ENCODE measurements around the gene COL19A1.

COL19A1 gene

GRCh38 chr6:70151616-70152015 is 285.3 kb downstream of the COL19A1 start:
- Histone ChIP-seq H3K9ac (ENCODE audit: low read depth, low read length, poor library complexity, severe bottlenecking) (no peak overlapping the region), H3K4me2 (ENCODE audit: low read depth, low read length, poor library complexity, severe bottlenecking) (no peak overlapping the region), H3K4me1 (ENCODE audit: insufficient read depth, low read length, poor library complexity, severe bottlenecking) (no peaks in the 10 kb centered on the region), H3K27me3 (ENCODE audit: insufficient read depth, low read length, poor library complexity, severe bottlenecking) (no peaks in the 10 kb centered on the region), H4K20me1 (ENCODE audit: insufficient read depth, low read length, poor library complexity, severe bottlenecking) (no peaks in the 10 kb centered on the region), H3K4me3 (ENCODE audit: low read length, poor library complexity, severe bottlenecking) (no peak overlapping the region), H3K9me2 (replicated peaks; ENCODE audit: low read depth, low read length) (no peaks in the 10 kb centered on the region), H3K36me3 (ENCODE audit: insufficient read depth, low read length) (no peaks in the 10 kb centered on the region), H3K9me3 (ENCODE audit: insufficient read depth, low read depth, low read length) (no peaks in the 10 kb centered on the region), H2AFZ (ENCODE audit: low read length) (no peak overlapping the region), H3F3A (ENCODE audit: low read depth) (no peaks in the 10 kb centered on the region), H3K79me2 (ENCODE audit: insufficient read depth, low read length) (no peaks in the 10 kb centered on the region)
- no peak for TF ChIP-seq CTCF (conservative IDR thresholded peaks at IDR 0.05; ENCODE audit: low read length)
- TF ChIP-seq EZH2phosphoT487 (IDR thresholded peaks at IDR 0.05; ENCODE audit: borderline replicate concordance): no peak

GRCh38 chr6:70152786-70153185 is 286.4 kb downstream of the COL19A1 start:
- Histone ChIP-seq H3K36me3 (ENCODE audit: insufficient read depth, low read length) (no peaks in the 10 kb centered on the region), H3K9me2 (replicated peaks; ENCODE audit: low read depth, low read length) (no peaks in the 10 kb centered on the region), H3K79me2 (ENCODE audit: insufficient read depth, low read length) (no peaks in the 10 kb centered on the region), H3K4me2 (ENCODE audit: low read depth, low read length, poor library complexity, severe bottlenecking) (no peak overlapping the region), H3K4me1 (ENCODE audit: insufficient read depth, low read length, poor library complexity, severe bottlenecking) (no peaks in the 10 kb centered on the region), H3K9ac (ENCODE audit: low read depth, low read length, poor library complexity, severe bottlenecking) (no peak overlapping the region), H3K9me3 (ENCODE audit: insufficient read depth, low read depth, low read length) (no peaks in the 10 kb centered on the region), H3K27me3 (ENCODE audit: insufficient read depth, low read length, poor library complexity, severe bottlenecking) (no peaks in the 10 kb centered on the region), H2AFZ (ENCODE audit: low read length) (no peak overlapping the region), H3F3A (ENCODE audit: low read depth) (no peaks in the 10 kb centered on the region), H3K4me3 (ENCODE audit: low read length, poor library complexity, severe bottlenecking) (no peak overlapping the region), H4K20me1 (ENCODE audit: insufficient read depth, low read length, poor library complexity, severe bottlenecking) (no peaks in the 10 kb centered on the region)
- TF ChIP-seq CTCF (conservative IDR thresholded peaks at IDR 0.05; ENCODE audit: low read length) (no peak), EZH2phosphoT487 (IDR thresholded peaks at IDR 0.05; ENCODE audit: borderline replicate concordance) (no peak)

- Histone ChIP-seq H3F3A (ENCODE audit: low read depth) (no peaks in the 10 kb centered on the region), H3K9me2 (replicated peaks; ENCODE audit: low read depth, low read length) (no peaks in the 10 kb centered on the region), H3K36me3 (ENCODE audit: insufficient read depth, low read length) (no peaks in the 10 kb centered on the region), H3K4me1 (ENCODE audit: insufficient read depth, low read length, poor library complexity, severe bottlenecking) (no peaks in the 10 kb centered on the region), H3K9me3 (ENCODE audit: insufficient read depth, low read depth, low read length) (no peaks in the 10 kb centered on the region), H4K20me1 (ENCODE audit: insufficient read depth, low read length, poor library complexity, severe bottlenecking) (no peaks in the 10 kb centered on the region), H3K4me2 (ENCODE audit: low read depth, low read length, poor library complexity, severe bottlenecking) (no peak overlapping the region), H3K79me2 (ENCODE audit: insufficient read depth, low read length) (no peaks in the 10 kb centered on the region), H2AFZ (ENCODE audit: low read length) (no peak overlapping the region), H3K9ac (ENCODE audit: low read depth, low read length, poor library complexity, severe bottlenecking) (no peak overlapping the region), H3K4me3 (ENCODE audit: low read length, poor library complexity, severe bottlenecking) (no peak overlapping the region), H3K27me3 (ENCODE audit: insufficient read depth, low read length, poor library complexity, severe bottlenecking) (no peaks in the 10 kb centered on the region)
- TF ChIP-seq EZH2phosphoT487 (IDR thresholded peaks at IDR 0.05; ENCODE audit: borderline replicate concordance) (no peak), CTCF (conservative IDR thresholded peaks at IDR 0.05; ENCODE audit: low read length) (no peak)
These were observed 290.7 kb downstream of the COL19A1 start for GRCh38 chr6:70157086-70157485.

Measured in Loucy (cell line).